Ishikawa (cell line): ENCODE data around the gene LAPTM5.

Experiments
- CEBPB ChIP-seq: IDR thresholded peaks from 2 replicates; pipeline ENCODE4 v1.6.1; 2012
- CREB1 ChIP-seq: IDR thresholded peaks from 2 replicates; pipeline ENCODE4 v1.6.1; 2012; ENCODE audit warnings: low read depth
- EP300 ChIP-seq: IDR thresholded peaks from 2 replicates; pipeline ENCODE4 v1.6.1; 2012; ENCODE audit warnings: borderline replicate concordance
- MAX ChIP-seq: IDR thresholded peaks from 2 replicates; pipeline ENCODE4 v1.6.1; 2012
- NFIC ChIP-seq: IDR thresholded peaks from 2 replicates; pipeline ENCODE4 v1.6.1; 2012
- RAD21 ChIP-seq: IDR thresholded peaks from 2 replicates; pipeline ENCODE4 v1.6.1; 2012; ENCODE audit warnings: low read depth
- REST ChIP-seq: IDR thresholded peaks from 2 replicates; pipeline ENCODE4 v1.6.1; 2012; ENCODE audit warnings: low read depth, mild to moderate bottlenecking
- TAF1 ChIP-seq: IDR thresholded peaks from 2 replicates; pipeline ENCODE4 v1.6.1; 2012; ENCODE audit warnings: low read depth, mild to moderate bottlenecking
- TCF12 ChIP-seq: IDR thresholded peaks from 2 replicates; pipeline ENCODE4 v1.6.1; 2012; ENCODE audit warnings: low read depth
- TEAD4 ChIP-seq: IDR thresholded peaks from 2 replicates; pipeline ENCODE4 v1.6.1; 2012
- YY1 ChIP-seq: IDR thresholded peaks from 2 replicates; pipeline ENCODE4 v1.6.1; 2012; ENCODE audit warnings: low read depth

- TF ChIP-seq MAX (no peak), TAF1 (no peak), RAD21 (no peak), TEAD4 (no peak), CEBPB (no peak), YY1 (no peak), EP300 (no peak), NFIC (no peak), REST (no peak), CREB1 (no peak), TCF12 (no peak)
These were observed 56.3 kb downstream of the LAPTM5 start for GRCh38 chr1:30701258-30701633.
